Stimulated activated CD8-positive, alpha-beta memory T cell treated with anti-CD3 and anti-CD28 coated beads, Interleukin-4, amount 100 ng/mL, for 4 hours (primary cell): ENCODE results near the gene CANX.

Source experiments
- DNase-seq, 2 donors: peaks; one replicate each; pipeline ENCODE4 v3.0.0-alpha.2; 2020; ENCODE audit warnings: low read depth in 2 of 2, low spot score in 1 of 2

Gene CANX

DNA sequence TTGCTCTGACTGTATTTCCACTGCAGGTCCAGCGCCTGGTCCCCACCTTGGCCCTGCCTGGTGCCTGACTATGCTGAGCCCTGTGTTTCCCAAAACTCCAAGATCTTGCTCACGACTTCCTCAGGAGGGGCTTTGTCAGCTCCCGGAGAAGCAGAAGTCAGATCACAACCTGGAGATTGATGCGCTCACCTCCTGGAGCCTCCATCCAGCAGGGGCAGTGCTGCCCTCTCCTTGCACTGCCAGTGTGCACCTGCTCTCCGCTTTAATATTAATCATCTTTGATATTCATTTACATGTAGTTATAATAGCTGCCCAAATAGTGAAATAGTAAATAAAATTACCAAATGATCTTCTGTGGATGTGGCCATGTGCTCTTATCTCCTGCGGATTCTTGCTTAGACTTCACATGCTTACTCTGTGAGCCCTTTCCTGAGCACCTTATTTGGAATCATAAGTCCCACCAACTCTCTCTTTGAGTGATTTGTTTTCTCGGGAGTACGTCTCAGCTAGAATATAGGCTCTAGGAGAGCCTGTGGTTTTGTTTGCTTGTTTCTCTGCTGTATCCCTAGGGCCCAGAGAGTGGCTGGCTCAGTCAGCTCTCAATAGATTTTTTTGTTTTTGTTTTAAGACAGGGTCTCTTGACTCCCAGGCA lies 51.2 kb downstream of the CANX start:
- DNase-seq = no peak

GRCh38 chr5:179753971-179754370 lies 55.2 kb downstream of the CANX start:
- DNase-seq = no peak

DNA sequence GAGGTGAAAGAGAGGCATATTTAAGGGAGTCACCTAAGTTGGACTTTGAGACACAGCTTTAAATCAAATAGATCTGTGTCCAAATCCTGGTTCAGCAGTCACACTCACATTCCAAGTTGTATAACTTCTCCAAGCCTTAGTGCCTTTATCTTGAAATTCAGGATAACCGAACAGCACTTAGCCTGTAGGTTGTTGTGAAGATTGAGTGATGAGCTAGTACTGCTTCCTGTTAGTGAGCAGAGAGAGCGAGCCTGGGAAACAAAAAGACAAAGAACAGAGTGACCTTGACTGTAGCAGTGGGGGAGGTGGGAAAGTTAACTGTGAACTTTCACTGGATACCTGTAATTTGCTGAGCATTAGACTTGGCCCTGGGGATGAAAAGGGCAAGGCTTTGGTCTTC lies 56.3 kb downstream of the CANX start:
- no peak for DNase-seq

GRCh38 chr5:179758955-179759354 lies 60.2 kb downstream of the CANX start:
- DNase-seq = no peak

GRCh38 chr5:179759581-179760551 lies 61.1 kb downstream of the CANX start:
- DNase-seq = no peak

DNA sequence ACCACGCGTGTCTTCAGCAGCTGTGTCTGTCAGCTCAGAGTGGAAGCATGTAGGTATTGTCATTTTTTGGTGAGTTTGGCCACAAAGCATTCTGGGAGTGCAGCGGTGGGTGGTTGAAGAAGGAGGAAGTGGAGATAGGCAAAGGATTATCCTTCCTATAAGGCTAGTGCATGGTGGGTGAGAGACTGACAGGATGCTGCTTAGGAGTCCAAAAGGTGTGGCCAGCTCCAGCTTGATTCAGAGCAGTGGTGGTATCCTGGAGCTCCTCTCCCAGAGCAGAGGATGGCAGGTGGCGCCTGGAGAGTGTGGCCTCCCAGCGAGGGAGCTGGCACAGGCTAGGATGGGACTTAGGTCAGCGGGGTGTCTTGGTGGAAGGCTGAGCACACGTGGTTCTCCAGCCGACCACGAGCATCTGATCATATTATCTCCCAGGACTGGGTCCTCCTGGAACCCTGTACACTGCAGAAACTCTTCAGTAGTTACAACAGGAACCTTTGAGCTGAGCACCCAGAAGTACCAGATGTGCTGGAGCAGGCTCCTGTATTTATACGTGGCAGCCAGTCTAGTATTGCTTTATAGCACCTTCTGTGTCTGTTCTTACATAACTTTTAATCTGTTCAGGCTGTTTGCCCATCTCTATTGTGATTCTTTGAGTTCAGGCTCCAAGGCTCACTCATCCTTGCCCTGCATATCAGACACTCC lies 63.5 kb downstream of the CANX start:
- DNase-seq = no peak

DNA sequence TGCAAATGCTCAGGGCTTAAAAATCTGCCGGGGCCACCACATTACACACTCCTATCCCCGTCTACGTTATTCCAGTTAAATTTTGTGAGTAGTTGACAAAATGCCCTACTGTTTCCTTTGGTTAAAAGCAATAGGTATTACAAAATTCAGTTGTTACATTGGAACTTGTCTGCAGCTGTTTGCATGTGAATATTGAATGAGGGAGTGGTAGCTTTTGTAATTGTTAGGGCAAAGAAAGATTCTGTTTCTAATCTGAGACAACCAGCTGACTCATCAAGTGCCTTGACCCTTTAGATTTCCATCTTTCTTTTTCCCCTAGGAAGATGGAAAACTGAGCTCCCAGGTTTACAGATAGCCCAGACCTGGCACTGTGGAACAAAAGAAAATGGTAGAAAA lies 64.0 kb downstream of the CANX start:
- DNase-seq = no peak

DNA sequence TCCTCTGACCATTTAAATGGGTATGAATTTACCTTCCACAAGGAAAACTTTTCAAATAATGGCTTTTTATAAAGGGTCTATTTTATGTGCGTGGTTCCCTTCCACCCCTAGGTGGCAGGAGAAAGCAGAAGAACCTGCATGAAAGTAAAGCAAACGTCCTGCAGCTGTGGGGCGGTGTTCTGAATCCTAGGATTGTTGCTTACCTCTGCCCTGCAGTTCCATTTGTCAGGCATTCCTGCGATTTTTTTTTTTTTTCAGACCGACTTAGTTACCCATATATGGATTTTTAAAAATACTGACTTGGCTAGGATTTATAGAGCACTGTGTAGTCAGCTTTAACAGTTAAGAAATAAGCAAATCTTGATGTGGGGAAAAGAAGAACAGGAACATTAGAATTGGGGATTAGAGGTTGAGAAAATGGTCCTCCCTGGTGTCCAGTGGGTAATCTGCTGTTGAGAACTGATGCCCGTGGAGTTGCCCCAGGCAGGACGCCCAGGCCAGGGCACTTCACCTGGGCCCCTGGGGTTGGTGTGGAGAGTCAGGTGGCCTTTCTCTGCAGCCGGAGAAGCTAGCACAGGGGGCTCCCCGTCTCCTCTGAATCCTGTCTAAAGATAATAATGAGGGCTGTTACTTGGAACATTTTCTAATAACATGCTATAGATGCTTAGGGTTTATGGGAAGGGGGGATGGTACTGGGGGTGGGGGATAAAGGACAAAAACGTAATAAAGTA lies 64.6 kb downstream of the CANX start:
- peak in 1 of 2 donors; percentile 4 for DNase-seq

GRCh38 chr5:179764056-179764455 lies 65.3 kb downstream of the CANX start:
- no peak for DNase-seq

- no peak for DNase-seq
These were observed 66.6 kb downstream of the CANX start for GRCh38 chr5:179765400-179765799.

DNA sequence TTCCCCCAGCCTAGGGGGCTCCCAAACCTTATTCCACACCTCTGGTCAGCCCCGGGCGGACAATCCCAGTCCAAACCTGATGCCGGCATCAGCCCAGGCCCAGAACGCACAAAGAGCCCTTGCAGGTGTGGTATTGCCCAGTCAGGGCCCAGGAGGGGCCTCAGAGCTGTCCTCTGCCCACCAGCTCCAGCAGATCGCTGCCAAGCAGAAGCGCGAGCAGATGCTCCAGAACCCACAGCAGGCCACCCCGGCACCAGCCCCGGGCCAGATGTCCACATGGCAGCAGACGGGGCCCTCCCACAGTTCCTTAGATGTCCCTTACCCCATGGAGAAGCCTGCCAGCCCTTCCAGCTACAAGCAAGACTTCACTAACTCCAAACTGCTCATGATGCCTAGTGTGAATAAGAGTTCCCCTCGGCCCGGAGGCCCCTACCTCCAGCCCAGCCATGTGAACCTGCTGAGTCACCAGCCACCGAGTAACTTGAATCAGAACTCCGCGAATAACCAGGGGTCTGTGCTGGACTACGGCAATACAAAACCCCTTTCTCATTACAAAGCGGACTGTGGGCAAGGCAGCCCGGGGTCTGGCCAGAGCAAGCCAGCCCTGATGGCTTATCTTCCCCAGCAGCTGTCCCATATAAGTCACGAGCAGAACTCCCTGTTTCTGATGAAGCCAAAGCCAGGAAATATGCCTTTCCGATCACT lies 67.4 kb downstream of the CANX start:
- DNase-seq = no peak

DNA sequence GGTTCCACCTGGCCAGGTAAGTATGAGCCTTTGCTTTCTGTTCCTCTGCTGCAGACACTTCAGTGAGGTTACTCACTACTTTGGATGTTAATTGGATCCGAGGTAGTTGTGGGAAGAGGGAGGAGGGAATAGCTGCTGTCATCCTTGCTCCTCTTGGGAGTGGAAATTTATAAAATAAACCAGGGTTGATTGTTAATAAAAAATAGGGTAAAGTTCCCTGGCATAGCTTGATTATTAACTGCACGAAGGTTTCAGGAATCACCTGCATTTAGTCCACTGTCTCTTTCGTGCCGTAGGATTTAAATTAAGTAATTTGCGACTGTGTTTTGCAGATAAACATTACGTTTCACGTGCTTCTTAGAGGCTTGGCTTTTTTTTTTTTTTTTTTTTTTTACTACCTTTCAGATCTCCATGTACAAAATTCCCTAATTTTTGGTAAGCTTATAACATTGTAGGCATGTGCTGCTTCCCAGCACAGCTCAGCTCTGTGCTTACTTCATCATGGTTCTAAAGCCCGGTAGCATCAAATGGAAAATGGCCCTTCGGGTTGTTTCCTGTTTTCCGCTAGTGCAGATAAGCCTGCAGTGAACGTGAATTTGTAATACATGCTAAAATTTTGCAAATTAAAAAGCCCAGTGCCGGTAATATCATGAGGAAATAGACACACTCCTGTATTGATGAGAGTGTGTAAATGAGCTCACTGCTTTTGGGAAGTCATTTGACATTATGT lies 68.1 kb downstream of the CANX start:
- no peak for DNase-seq

GRCh38 chr5:179767496-179768100 lies 68.8 kb downstream of the CANX start:
- DNase-seq = no peak

DNA sequence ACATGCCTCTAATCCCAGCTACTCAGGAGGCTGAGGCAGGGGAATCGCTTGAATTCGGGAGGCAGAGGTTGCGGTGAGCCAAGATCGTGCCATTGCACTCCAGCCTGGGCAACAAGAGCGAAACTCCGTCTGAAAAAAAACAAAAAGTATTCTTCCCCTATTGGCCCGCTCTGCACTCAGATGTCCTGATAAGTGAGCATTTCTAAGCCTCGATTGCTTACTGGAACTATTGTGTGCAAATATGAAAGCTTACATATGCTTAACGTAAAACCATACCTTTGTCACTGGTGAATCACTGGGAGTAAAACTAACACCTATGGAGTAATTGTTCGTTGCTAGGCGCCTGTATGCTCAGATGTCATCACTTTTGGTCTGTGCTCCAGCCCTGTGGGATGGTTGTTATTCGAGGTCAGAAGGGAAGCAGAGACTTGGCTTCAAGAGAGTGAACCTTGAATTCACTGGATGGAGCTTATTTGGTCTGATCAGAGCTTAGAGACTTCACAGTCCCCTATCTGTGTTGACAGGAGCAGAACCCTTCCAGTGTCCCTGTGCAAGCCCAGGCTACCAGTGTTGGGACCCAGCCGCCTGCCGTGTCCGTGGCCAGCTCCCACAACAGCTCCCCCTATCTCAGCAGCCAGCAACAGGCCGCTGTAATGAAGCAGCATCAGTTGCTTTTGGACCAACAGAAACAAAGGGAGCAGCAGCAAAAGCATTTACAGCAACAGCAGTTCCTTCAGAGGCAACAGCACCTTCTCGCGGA lies 69.7 kb downstream of the CANX start:
- DNase-seq = no peak

DNA sequence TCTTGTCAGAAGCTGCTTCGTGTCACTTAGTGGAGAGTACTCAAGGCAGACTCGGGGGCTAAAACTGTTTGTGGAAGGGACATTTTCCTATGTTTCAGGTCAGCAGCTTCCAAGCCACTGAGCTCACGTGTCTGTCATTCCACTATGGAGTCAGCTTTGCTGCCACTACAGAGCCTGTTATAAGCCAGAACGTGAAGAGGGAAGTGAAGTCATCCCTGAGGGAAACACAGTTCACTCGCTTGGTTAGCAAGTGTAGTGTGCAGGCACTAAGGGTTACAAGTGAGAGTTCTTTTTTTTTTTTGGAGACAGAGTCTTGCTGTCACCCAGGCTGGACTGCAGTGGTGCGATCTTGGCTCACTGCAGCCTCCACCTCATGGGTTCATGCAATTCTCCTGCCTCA lies 70.5 kb downstream of the CANX start:
- DNase-seq = no peak

DNA sequence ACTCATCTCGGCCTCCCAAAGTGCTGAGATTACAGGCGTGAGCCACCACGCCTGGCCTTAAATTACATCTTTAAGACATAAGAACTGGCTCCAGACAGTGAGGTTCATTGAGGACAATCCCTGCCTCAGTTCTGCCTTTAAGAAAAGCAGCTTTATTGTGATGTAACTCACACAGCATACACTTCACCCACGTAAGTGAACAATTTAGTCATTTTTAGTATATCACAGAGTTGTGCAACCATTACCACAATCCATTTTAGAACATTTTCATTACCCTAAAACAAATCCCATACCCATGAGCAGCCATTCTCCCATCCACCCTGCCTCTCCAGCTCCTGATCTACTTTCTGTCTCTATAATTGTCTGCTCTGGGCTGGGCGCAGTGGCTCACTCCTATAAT lies 71.0 kb downstream of the CANX start:
- DNase-seq = no peak

DNA sequence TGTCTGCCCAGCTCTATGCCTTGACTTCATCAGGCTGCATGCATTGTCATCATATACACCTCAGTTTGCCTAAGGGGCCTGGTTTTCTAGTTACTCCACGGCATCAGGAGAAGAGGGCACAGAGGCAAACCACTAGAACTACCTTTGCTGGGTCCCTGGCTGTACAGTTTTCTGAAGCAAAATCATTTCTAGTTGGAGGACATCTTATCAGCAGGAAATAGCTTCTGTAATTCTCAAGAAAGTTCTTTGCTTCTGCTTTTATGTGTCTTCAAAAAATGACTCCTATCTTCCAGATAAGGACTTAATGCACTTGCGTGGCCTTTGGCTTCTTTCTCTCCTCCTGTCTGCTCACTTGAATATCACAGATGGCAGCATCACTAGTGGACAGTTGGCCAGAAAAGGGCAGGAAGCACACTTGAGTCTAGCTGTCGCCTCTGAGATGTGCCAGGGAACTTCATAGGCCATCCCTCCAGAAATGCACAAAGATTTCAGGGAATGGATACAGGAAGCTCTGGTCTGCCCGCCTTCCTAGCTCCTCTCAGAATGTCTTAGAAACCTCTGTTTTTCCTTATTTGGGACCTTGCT lies 72.6 kb downstream of the CANX start:
- no peak for DNase-seq

GRCh38 chr5:179772351-179772750 lies 73.6 kb downstream of the CANX start:
- no peak for DNase-seq

GRCh38 chr5:179773686-179774040 lies 74.9 kb downstream of the CANX start:
- no peak for DNase-seq
